Endothelial cell (in vitro differentiated cells): ENCODE data around the gene KIF12. TPM values are rescaled to one million over a fixed set of nuclear protein-coding genes. Genes with fewer than 3 reads are reported as not detected.
"Not testable (repeated sequence)": the region's sequence is repeated elsewhere in the genome, so short reads cannot be mapped to it uniquely, and the experiment has no call there.

ENCODE experiments used
- DNase-seq: peaks from one replicate; pipeline ENCODE4 v3.0.0; 2021; ENCODE audit warnings: low spot score
- H3K27ac Mint-ChIP-seq: one replicate; pipeline ENCODE4 v1.8.0; 2021; ENCODE audit warnings: mixed read lengths, inconsistent platforms; ENCODE audit not compliant: unreplicated experiment
- H3K27me3 Mint-ChIP-seq: one replicate; pipeline ENCODE4 v1.8.0; 2021; ENCODE audit warnings: mild to moderate bottlenecking, moderate library complexity, mixed read lengths, inconsistent platforms; ENCODE audit not compliant: unreplicated experiment
- H3K36me3 Mint-ChIP-seq: one replicate; pipeline ENCODE4 v1.8.0; 2021; ENCODE audit warnings: mild to moderate bottlenecking, low read depth, mixed read lengths, inconsistent platforms; ENCODE audit not compliant: unreplicated experiment
- H3K4me1 Mint-ChIP-seq: one replicate; pipeline ENCODE4 v1.8.0; 2021; ENCODE audit warnings: mild to moderate bottlenecking, mixed read lengths, inconsistent platforms; ENCODE audit not compliant: unreplicated experiment
- H3K4me3 Mint-ChIP-seq: one replicate; pipeline ENCODE4 v1.8.0; 2021; ENCODE audit warnings: mild to moderate bottlenecking, mixed read lengths, inconsistent platforms; ENCODE audit not compliant: unreplicated experiment
- H3K9me3 Mint-ChIP-seq: one replicate; pipeline ENCODE4 v1.8.0; 2021; ENCODE audit warnings: mixed read lengths, inconsistent platforms; ENCODE audit not compliant: unreplicated experiment
- total RNA-seq: library from RNA; stranded (reverse); fragmentation: NEBNext Ultra II Directional; extraction: Animal tissue kit (Norgen Biotek cat#: 25700); gene quantifications from one replicate; pipeline ENCODE4 v1.2.1, GENCODE V29; 2021; ENCODE audit not compliant: unreplicated experiment
- TF ChIP-seq, protein P1 (sequence below): fragments of 200-600 bp; sonication (generic); IDR thresholded peaks from one replicate; pipeline ENCODE4 v1.5.0; 2021; ENCODE audit warnings: antibody characterized with exemption; ENCODE audit not compliant: unreplicated experiment

KIF12 gene
- total RNA-seq, 1 donor from 2014 or later = 0.26 TPM

- peaks cover 3% of the 10 kb centered on the region for H3K27me3 Mint-ChIP-seq
- no peaks in the 10 kb centered on the region for H3K9me3 Mint-ChIP-seq
- H3K4me1 Mint-ChIP-seq = no peaks in the 10 kb centered on the region
- peaks cover 28% of the 10 kb centered on the region for H3K36me3 Mint-ChIP-seq
- no peak for DNase-seq
- H3K27ac Mint-ChIP-seq = no peak overlapping the region
- H3K4me3 Mint-ChIP-seq = no peak overlapping the region
- TF ChIP-seq, protein P1, sequence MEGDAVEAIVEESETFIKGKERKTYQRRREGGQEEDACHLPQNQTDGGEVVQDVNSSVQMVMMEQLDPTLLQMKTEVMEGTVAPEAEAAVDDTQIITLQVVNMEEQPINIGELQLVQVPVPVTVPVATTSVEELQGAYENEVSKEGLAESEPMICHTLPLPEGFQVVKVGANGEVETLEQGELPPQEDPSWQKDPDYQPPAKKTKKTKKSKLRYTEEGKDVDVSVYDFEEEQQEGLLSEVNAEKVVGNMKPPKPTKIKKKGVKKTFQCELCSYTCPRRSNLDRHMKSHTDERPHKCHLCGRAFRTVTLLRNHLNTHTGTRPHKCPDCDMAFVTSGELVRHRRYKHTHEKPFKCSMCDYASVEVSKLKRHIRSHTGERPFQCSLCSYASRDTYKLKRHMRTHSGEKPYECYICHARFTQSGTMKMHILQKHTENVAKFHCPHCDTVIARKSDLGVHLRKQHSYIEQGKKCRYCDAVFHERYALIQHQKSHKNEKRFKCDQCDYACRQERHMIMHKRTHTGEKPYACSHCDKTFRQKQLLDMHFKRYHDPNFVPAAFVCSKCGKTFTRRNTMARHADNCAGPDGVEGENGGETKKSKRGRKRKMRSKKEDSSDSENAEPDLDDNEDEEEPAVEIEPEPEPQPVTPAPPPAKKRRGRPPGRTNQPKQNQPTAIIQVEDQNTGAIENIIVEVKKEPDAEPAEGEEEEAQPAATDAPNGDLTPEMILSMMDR = no peak
Observed at GRCh38 chr9:114046875-114047274, 52.2 kb downstream of the KIF12 start.

DNA sequence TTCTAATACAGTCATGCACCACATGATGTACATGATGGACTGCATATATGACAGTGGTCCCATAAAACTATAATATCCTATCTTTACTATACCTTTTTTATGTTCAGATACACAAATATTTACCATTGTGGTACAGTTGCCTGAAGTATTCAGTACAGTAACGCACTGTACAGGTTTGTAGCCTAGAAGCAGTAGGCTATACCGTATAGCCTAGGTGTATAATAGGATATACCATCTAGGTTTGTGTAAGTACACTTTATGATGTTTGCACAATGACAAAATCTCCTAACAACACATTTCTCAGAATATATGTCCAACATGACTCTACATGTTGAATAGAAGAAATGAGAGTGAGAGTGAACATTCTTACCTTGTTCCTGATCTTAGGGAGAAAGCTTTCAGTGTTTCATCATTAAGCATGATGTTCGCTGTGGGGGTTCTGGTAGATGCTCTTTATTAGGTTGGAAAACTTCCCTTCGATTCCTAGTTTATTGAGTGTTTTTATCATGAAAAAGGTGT lies 52.8 kb downstream of the KIF12 start:
- Mint-ChIP-seq H3K9me3 (no peaks in the 10 kb centered on the region), H3K27me3 (peaks cover 3% of the 10 kb centered on the region), H3K27ac (no peak overlapping the region), H3K36me3 (peaks cover 28% of the 10 kb centered on the region), H3K4me3 (no peak overlapping the region), H3K4me1 (no peaks in the 10 kb centered on the region)
- TF ChIP-seq, protein P1 = no peak
- no peak for DNase-seq

DNA sequence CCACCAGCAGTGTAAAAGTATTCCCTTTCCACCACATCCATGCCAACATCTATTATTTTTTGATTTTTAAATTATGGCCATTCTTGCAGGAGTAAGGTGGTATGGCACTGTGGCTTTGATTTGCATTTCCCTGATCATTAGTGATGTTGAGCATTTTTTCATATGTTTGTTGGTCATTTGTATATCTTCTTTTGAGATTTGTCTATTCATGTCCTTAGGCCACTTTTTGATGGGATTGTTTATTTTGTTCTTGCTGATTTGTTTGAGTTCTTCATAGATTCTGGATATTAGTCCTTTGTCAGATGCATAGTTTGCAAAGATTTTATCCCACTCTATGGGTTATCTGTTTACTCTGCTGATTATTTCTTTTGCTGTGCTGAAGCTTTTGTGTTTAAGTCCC lies 55.4 kb downstream of the KIF12 start:
- peaks cover 15% of the 10 kb centered on the region for H3K36me3 Mint-ChIP-seq

More for the DNA sequence above, 55.4 kb downstream of the KIF12 start:
- not testable (repeated sequence) for DNase-seq, H3K9me3 Mint-ChIP-seq, H3K4me3 Mint-ChIP-seq, H3K4me1 Mint-ChIP-seq, H3K27me3 Mint-ChIP-seq, H3K27ac Mint-ChIP-seq

Other genes starting within 250 kb of the KIF12 start
- gene ZNF618, start 223.0 kb downstream of the KIF12 start, total RNA-seq = 35.0 TPM
- gene AMBP, start 21.0 kb downstream of the KIF12 start, total RNA-seq = not detected
- 61.4 TPM for gene COL27A1, start 56.2 kb upstream of the KIF12 start, total RNA-seq
- gene ORM1, start 223.8 kb upstream of the KIF12 start, total RNA-seq = not detected
- gene ORM2, start 230.6 kb upstream of the KIF12 start, total RNA-seq = not detected